A204.1 (cell line): ENCODE data around the gene C6.
"Not testable (repeated sequence)": the region's sequence is repeated elsewhere in the genome, so short reads cannot be mapped to it uniquely, and the experiment has no call there.

Source experiments
- FAIRE-seq: peaks from 2 replicates; lab custom pipeline; 2012; peaks lifted over from hg19 to GRCh38; lab: Jason Lieb, UNC

The C6 gene

GRCh38 chr5:41199660-41200059, 13.7 kb downstream of the C6 start:
- no peak for FAIRE-seq

DNA sequence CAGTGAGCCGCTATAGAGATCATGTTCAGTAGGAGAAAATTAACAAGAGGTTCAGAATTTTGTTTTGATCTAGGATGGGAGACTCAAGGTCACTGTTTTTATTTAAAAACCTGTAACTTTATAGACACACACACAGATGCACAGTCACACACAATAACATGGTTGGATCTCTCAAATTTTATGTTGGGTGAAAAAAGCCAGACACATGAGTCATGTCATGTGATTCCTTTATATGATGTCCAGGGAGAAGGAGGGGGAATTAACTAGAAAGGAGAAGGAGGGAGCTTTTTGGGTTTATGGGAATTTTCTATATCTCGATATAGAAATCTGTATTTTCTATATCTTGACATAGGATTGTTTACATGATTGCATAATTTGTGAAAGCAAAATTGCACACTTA, 17.1 kb downstream of the C6 start:
- FAIRE-seq = no peak

DNA sequence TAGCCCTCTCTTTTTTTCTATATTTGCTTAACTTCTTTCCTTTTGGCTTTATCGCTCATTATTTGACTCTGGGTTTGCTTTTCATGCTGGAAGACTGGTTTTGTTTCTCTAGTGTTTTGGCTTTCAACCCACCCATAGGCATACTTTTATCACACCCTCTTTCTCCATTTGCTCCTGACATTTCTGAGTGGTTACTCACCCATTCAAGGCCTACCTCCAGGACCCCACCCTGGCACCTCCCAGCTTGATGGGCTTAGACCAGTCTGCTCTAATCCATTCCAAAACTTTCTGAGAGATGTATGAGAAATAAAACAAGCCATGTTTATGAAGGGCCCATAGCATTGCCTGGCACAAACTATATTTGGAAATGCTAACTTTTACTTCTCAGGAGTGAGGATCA, 18.1 kb downstream of the C6 start:
- no peak for FAIRE-seq

DNA sequence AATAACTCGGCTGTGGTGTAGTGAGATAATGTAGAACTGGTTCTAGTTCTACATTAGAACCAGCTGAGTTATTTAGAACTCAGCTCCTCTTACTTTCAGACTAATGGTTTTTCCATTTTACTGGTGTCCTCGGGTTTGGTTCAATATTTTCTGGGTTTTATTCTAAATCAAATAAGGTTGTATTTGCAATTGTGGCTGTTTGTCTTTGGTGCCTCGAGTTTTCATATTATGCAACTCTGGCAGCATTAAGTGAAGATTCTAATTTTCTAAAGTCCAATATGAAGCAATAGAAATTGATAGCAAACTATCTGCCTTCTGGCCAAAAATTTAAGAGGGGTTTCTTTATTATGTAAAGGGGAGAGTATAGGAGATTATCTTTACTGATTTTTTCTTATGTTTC, 19.0 kb downstream of the C6 start:
- FAIRE-seq = no peak

DNA sequence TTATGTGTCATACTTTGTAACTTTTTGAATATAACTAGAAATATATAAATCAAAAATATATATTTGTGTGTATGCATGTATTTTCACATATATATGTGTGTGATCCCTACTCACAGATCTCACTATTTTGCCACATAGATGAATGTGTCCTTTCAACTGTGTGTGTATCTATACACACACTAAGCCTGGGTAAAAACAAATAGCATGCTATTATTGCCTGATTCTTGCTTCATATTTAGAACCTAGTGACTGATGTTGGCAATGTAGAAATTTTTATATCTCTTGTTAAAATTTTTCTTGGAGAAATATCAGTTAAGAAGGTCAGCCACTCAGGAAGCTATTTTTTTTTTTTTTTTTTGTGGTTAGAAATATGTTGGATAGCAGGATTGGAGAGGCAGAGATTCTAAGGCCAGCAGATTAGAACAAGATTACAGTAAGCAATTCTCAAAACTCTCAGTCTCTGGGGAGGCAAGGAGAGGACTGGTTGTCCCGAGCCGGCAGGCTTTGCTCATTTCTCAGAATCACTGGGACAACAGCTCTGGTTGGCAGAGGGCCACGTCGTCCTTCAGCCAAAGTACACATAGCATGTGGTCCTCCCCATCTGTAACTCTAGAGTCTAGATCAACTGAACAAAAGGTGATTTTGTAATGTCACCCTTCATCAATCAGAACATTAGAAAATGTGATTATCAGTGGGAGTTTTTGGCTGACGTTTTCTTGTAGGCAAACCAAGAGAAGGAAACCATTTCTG, 19.7 kb downstream of the C6 start:
- FAIRE-seq = no peak

- no peak for FAIRE-seq
These were observed 22.1 kb downstream of the C6 start for GRCh38 chr5:41191249-41191648.

- FAIRE-seq = no peak
These were observed 27.2 kb downstream of the C6 start for GRCh38 chr5:41186143-41186542.

DNA sequence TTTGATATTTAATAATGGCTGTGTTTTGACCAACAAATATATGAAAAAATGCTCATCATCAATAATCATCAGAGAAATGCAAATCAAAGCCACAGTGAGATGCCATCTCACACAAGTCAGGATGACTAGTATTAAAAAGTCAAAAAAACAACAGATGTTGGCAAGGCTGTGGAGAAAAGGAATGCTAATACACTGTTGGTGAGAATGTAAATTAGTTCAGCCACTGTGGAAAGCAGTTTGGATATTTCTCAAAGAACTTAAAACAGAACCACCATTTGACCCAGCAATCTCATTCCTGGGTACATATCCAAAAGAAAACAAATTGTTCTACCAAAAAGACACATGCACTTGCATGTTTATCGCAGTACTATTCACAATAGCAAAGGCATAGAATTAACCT, 30.0 kb downstream of the C6 start:
- not testable (repeated sequence) for FAIRE-seq

GRCh38 chr5:41182666-41183065, 30.7 kb downstream of the C6 start:
- no peak for FAIRE-seq

DNA sequence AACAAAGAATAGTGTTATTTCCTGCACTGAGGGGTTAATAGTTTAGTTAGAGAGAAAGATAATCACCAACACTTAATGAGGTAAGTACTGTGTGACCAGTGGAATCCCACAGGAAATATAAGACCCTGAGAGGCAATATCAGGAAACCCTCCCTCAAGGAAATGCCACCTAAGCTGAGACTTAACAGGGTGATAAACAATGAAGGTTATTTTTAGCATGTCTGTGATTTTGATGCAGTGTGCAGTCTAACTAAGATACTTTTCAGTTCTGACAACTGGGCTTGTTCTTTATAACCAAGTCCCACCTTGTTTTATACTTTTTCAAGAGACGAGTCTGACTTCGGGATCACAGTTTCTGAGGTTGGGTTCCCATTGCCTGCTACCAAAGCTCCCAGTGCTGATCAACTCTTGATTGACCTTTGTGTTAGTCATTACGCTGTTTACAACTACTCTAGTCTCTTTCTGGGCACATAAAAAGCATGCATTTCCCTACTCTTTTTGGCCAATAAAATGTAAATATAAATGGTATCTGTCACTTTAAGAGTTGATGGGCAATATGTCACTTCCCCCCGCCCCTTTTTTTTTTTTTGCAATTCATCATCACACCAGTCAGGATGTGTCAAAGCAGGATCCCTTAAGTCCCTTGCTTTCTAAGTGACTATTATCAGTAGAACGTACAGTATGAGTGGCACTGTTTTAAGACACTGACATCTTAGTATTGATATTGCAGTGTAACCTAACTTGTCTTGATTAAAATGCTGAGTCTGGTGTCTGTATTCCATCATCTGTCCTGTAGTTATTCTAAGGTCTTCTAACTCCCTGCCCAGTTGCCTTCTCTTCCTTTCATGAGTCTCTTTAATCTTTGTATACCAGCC, 31.4 kb downstream of the C6 start:
- no peak for FAIRE-seq

DNA sequence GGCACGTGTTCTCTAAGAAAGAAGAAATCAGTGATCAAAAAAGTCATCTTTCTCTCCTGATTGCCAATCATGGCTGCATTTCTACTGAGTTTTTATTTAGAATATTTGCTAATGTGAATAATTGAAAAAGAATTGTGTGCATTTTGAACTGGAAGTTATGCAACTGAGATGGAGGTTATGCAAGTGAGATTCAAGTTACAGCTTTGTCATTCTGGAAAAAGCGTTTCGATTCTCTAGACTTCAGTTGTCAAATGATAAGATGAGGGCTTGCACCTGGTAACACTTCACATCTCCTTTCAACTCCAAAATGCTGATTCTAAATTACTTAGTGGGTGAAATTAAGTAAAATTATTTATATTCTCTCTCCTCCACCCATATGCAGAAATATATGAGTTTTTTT, 36.4 kb downstream of the C6 start:
- no peak for FAIRE-seq

- no peak for FAIRE-seq
These were observed 41.3 kb downstream of the C6 start for GRCh38 chr5:41172012-41172411.

DNA sequence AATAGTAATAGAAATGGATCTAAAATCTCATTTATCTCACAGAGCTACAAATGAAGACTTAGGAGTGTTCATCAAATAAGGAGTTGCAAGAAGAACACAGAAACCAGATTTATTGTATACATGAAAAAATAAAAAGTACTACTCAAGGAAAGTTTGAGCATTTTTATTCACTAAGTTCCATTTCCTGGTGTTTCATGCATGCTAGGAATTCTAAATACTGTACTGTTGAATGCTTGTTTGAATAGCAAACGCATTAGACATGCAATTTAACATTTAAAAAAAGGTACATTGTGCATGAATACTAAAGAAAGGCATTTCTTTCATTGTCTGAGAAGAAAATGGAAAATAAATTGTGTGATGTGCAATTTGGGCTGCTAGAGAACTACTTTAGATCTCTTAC, 52.1 kb downstream of the C6 start:
- no peak for FAIRE-seq

DNA sequence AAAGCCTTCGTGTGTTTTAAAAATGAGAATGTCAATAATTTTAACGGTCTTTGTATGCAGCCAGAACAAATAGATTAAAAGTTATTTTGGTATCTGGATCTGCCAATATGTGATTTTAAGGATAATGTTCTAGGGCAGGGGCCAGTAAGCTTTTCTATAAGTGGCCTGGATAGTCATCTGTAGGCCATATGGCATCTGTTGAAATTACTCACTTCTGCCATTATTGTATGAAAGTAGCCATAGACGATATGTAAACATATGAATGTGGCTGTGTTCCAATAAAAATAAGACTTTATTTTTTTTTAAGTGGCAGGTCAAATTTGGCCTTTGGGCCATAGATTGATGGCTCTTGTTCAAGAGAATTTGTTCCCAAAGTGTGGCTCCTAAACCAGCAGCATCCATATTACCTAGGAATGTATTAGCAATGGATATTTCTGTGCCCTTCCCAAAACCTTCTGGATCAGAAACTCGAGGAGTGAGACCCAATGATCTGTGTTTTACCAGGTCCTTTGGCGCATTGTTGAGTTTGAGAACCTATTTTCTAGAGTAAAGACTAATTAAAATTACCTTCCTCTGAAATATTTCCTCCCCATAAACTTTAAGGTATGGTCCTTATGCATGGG, 55.9 kb downstream of the C6 start:
- no peak for FAIRE-seq

- no peak for FAIRE-seq
These were observed 56.6 kb downstream of the C6 start for GRCh38 chr5:41156739-41157138.

GRCh38 chr5:41154491-41154890, 58.8 kb downstream of the C6 start:
- no peak for FAIRE-seq

DNA sequence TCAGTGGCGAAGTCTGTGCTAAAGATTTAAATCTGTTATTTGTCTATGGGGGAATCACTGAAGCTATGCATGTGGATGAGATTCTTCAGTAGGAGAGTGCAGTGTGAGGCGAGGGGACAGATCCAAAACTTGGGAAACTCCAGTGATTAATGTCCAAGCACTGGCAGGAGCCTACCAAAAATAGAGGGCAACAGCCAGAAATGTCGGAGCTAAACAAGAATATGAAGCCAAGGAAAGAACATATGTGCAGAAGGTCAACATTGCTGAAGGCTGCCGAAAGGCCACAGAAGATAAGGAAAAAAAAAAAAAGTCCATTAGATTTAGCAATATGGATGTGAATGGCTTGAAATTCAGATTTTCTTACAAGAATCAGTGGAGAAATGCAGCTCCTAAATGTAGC, 61.8 kb downstream of the C6 start:
- no peak for FAIRE-seq

- FAIRE-seq = no peak
These were observed 64.9 kb downstream of the C6 start for GRCh38 chr5:41148448-41148847.

- FAIRE-seq = no peak
These were observed 68.0 kb downstream of the C6 start for GRCh38 chr5:41145306-41145705.

DNA sequence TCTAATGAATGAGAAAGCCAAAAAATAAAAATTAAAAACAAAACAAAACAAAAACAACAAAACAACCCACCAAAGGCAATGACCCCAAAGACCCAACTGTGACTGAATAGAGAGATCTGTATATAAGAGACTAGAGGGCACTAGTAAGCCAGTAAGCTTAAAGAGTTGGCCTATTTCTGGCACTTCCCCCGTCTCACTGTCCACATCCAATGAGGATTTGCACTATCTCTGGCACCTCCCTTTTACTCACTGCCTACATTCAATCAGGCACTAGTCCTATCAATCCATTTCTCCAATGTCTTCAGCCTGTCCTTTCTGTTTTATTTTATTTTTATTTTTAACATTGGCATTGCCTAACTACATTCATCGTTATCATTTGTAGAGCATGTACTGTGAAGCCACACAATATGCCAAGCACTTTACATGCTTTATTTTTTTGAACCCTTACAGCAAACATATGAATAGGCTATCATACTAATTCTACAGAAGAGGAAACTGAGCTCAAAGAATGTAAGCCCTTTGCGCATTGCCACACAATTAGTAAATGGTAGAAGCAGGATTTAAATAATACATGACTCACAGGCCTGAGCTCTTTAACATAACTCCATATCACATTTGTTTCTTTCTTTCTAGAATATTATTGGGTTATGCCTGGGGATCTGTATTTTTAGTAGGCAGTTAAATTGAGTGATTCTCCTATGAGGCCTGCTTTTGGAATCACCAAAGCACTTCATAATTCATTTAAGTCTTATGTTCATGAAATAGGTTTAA, 70.0 kb downstream of the C6 start:
- no peak for FAIRE-seq

GRCh38 chr5:41127967-41128690, 85.2 kb downstream of the C6 start:
- FAIRE-seq = no peak

DNA sequence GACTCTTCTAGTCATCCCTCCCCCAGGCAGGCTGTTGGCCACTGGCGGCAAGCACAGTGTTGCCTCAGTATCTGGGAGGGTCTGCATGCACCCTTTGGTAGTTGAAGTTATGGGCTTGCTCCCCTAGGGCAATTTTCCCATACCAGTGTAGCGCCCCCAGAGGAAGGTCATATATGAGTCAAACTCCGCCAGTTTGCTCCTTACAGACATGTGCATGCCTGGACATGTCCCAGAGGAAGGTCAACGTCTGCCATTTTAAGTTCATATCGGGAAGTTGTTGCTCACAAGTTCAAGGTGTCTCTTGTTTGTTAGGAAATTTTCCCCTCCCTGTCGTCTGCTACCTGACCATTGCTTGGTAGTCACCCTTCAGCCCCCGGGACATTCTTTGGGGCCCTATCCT, 90.9 kb downstream of the C6 start:
- no peak for FAIRE-seq
